Ureter (tissue), 1 donor: ENCODE data around the gene GGCT. TPM values are rescaled to one million over a fixed set of nuclear protein-coding genes. Genes with fewer than 3 reads are reported as not detected.

ENCODE experiments used
- DNase-seq: peaks from one replicate; pipeline ENCODE4 v3.0.0-alpha.2; 2020; ENCODE audit warnings: low spot score
- total RNA-seq: library from RNA; stranded (reverse); gene quantifications from one replicate; pipeline ENCODE4 v1.2.4, GENCODE V29; 2023
- donor health status: DM: yes; HTN: yes; CAD: no.

GGCT gene
- total RNA-seq, 1 donor from 2014 or later = 38.7 TPM

DNA sequence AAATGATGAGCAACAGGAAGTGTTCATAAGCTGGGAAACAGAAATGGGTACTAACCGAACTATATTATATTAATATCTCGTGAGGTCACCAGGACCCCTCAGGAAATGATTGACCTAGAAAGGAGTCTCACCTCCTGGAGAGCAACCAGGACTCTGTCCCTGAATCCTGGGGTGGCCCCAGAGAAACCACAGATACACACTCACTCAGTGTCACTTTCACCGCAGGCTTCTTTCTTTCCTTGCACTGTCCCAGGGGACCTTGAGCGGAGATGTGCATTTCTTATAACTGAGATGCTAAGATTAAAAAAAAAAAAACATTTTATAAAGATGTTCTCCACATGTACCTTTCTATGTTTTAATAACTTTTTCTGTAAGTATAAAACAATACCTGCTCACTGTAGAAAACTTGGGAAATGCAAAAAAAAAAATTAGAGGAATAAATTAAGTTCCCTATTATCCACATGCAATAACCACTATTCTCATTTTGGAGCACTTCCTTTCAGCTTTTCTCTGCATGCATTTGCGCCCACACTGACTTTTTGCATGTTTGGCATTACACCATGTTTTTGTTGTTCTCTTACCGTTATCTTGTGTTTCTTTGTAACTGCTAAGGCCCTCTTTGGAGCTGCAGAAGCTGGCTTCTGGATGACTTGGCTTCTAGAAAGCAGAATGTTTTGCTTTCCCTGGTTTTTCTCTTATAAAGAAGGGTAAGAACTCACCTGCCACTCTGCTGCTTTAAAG, 41.1 kb downstream of the GGCT start:
- no peak for DNase-seq

GRCh38 chr7:30462179-30462578, 42.5 kb downstream of the GGCT start:
- DNase-seq = no peak

DNA sequence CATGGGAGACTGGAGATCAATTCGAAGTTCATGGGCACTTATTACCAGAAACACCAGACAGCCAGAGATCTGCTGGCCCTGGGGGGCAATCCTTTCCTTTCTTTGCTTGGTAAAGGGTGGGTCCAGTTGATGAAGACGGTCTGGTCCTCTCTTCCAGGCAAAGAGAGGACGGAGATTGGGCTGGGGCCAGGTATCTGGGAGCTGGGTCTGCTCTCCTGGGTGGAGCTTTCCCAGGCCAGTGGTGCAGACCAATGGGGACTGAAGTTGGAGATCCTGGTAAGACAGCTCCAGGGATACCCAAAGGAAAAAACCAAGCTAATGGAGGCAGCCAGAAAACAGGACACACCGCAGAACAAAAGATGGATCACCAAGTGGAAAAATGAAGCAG, 44.4 kb downstream of the GGCT start:
- no peak for DNase-seq

DNA sequence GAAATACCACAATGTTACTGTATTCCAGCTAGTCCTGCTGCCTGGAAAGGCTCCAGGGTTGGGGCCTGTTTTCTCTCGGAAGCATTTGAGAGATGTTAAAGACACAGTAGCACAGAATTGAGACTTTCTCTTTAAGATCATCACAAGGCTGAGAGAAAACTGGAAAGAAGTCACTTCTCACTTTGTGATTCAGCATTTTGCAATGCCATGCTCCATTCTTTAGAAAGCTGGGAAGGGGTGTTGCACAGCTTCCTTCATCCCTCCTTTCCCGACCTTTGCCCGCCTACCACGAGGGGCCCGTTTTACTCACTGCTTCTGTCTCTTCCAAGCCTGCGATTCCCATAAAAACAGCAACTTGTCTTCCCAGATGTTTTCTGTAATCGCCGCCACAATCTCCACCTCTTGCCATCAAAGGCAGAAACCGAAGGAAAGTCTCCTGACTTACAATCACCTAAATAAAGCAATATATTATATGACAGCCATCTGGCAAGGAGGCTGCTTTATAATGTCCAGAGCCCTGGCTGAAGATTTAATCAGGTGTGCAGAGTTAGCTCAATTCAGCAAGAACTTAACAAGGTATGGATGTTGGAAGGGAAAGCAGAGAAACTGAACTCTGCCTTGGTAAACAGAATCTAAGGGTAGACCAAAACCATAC, 44.9 kb downstream of the GGCT start:
- DNase-seq = no peak

- DNase-seq = no peak
Measured at GRCh38 chr7:30458311-30458710, 46.3 kb downstream of the GGCT start.

- DNase-seq = no peak
Measured at GRCh38 chr7:30453921-30454320, 50.7 kb downstream of the GGCT start.

GRCh38 chr7:30453016-30453415, 51.6 kb downstream of the GGCT start:
- DNase-seq = no peak

DNA sequence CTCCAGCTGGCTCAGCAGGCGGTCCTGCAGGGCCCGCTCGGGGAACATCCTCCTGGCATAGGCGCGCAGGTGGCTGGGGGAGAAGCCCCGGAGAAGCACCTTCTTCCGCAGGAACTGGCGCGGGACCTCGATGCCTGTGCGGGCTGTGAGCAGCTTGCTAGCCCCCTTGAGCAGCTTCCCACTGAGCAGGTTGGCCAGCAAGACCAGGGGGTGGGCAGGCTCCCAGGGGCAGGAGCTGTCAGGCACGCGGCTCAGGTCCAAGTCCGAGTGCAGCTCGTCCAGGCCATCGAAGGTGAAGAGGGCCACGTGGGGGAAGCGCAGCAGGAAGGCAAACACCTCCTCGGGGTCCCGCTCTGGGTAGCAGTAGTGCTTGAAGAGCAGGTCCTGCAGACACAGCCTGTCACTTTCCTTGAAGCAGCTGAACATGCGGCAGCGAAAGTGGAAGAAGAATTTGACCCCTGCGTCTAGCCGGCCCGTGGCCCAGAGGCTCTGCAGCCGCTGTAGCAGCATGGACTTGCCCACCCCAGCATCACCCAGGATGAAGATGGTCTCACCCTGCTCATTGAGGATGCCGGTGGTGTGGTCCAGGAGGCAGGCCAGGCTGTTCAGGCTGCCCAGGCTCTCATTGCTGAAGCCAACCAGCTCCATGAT, 52.2 kb downstream of the GGCT start:
- DNase-seq = no peak

GRCh38 chr7:30451539-30452279, 52.9 kb downstream of the GGCT start:
- DNase-seq = no peak

DNA sequence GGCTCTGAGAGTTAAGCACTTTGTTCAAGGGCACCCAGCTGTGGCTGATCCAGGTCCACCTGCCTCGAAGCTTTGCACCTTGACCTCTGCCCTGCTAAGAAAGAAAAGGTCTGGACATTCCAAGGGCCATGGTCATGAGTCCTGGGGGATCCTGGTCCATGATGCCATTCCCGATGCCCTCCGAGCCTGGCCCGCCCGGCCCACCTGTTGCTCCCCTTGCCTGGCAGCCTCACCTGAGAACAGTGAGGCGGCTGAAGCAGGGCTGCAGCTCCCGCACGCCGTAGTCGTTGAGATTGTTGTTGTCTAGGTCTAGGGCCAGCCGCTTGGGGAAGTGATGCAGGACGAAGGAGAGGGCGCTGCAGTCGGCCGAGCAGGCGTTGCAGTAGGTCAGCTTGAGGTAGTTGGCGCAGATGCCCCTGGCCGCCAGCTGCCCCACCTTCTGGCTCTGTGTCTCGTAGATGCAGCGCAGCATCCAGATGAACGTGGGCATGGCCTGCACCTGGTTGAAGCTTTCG, 53.6 kb downstream of the GGCT start:
- DNase-seq = no peak

DNA sequence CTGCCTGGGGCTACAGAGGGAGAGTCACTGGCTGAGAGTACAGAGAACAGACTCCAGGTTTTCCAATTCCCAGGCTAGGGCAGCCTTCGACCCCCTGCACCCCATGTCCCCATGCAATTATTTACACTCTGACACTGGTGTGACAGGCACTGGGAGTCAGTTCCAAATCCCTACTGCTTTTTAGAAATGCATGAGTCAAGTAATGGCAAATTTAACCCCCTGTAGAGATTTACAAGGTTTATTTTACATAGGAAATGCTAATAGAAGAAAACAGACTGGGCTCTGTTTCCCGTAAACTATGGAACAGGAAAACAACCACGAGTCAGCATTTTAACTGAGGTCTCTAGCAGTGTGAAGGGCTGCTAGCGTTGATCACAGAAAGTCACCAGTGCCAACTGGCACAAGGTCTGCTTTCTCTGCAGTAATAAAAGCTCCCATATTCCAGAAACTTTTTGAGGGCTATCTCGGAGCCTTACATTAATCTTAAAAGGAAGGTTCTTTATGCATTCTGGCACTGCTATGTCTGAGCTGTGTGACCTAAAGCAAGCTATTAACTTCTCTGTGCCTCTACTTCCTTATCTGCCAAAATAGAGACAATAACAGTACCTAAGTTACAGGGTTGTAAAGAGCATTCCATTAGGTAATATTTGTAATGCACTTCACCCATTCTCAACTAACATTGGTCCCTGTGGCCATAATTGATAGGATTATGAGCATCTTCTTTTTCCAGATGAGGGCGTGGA, 54.2 kb downstream of the GGCT start:
- DNase-seq = no peak

DNA sequence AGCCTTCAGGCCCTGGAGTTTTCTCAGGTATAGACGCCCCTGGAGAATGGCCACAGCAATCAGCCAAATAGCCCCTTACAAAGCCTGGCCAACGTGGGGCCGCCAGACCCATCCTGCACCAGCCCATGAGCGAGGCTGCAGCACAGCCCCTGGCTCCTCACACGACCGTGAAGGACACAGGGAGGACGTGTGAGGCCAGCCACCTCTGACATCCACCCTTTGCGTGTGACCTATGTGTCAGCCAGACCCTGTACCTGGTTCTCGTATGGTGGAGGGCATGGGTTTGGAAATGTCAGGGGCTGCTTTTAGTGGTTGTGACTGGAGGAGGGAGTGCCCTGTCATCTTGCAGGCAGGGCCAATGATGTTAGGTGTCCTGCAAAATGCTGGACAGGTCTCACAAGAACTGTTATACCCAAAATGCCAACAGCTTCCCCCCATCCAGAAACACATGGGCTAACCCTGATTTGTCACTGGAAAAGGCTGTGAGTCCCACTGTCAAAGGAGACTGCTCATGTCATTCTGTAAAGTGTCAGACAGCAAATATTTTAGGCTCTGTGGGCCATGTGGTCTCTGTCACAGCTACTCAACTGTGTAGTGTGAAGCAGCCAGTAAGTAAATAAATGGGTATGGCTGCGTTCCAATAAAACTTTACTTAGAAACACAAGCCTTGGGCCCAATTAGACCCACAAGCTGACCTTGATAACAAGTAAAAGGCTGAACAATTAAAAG, 56.0 kb downstream of the GGCT start:
- DNase-seq = no peak

GRCh38 chr7:30447466-30447865, 57.2 kb downstream of the GGCT start:
- no peak for DNase-seq

Other genes starting within 250 kb of the GGCT start
- 23.6 TPM for gene ZNRF2, start 220.2 kb downstream of the GGCT start, total RNA-seq
- 24.4 TPM for gene NOD1, start 26.0 kb downstream of the GGCT start, total RNA-seq
- 203 TPM for gene GARS1, start 90.0 kb upstream of the GGCT start, total RNA-seq
- gene CRHR2, start 177.6 kb upstream of the GGCT start, total RNA-seq = 0.34 TPM
- 31.4 TPM for gene INMT, start 247.3 kb upstream of the GGCT start, total RNA-seq